Spleen (tissue), 11 donors: Measurements from ENCODE around the gene CDC25C. TPM values are rescaled to one million over a fixed set of nuclear protein-coding genes. Genes with fewer than 3 reads are reported as not detected.

ENCODE experiments used
- DNase-seq: peaks from one replicate; pipeline ENCODE4 v3.0.0-alpha.2; 2020
- H3K27ac ChIP-seq, 8 donors: fragments of 200-600 bp; sonication (generic) in 7 of 8; 1 replicate in 4 of 8; 2 replicates in 4 of 8; pipeline versions ENCODE4 v1.5.0 to v1.8.0; 2016 to 2021; ENCODE audit warnings: inconsistent platforms in 4 of 8, mild to moderate bottlenecking in 4 of 8, moderate library complexity in 1 of 8
- H3K27me3 ChIP-seq, 7 donors: fragments of 200-600 bp; sonication (generic) in 6 of 7; replicated peaks in 1 of 7; 1 replicate in 4 of 7; 2 replicates in 3 of 7; pipeline versions ENCODE4 v1.5.0 to v1.8.0; 2016 to 2021; ENCODE audit warnings: inconsistent platforms in 3 of 7, mild to moderate bottlenecking in 1 of 7
- H3K36me3 ChIP-seq, 6 donors: fragments of 200-600 bp; sonication (generic) in 5 of 6; 1 replicate in 4 of 6; 2 replicates in 2 of 6; pipeline versions ENCODE4 v1.5.0 to v1.8.0; 2016 to 2021; ENCODE audit warnings: inconsistent platforms in 2 of 6
- H3K4me1 ChIP-seq, 6 donors: fragments of 200-600 bp; sonication (generic) in 5 of 6; 1 replicate in 3 of 6; 2 replicates in 3 of 6; pipeline versions ENCODE4 v1.5.0 to v1.8.0; 2016 to 2021; ENCODE audit warnings: inconsistent platforms in 3 of 6
- H3K4me3 ChIP-seq, 8 donors: fragments of 200-600 bp; sonication (generic) in 7 of 8; 1 replicate in 4 of 8; 2 replicates in 4 of 8; pipeline versions ENCODE4 v1.5.0 to v1.8.0; 2016 to 2021; ENCODE audit warnings: inconsistent platforms in 4 of 8, mild to moderate bottlenecking in 4 of 8, moderate library complexity in 2 of 8
- H3K9me3 ChIP-seq, 8 donors: fragments of 200-600 bp; sonication (generic) in 7 of 8; 1 replicate in 4 of 8; 2 replicates in 4 of 8; pipeline versions ENCODE4 v1.5.0 to v1.8.0; 2016 to 2021; ENCODE audit warnings: inconsistent platforms in 4 of 8
- CTCF ChIP-seq, 11 experiments: fragments of 200-600 bp in 7 of 11; fragments of 450-650 bp in 4 of 11; sonication (generic) in 4 of 11; IDR thresholded peaks in 8 of 11; conservative IDR thresholded peaks in 3 of 11; 1 replicate in 7 of 11; 2 replicates in 4 of 11; pipeline versions ENCODE4 v1.4.0 to v1.8.0; 2016 to 2021; ENCODE audit warnings: antibody characterized with exemption in 11 of 11, inconsistent platforms in 4 of 11, mild to moderate bottlenecking in 1 of 11
- POLR2A ChIP-seq, 3 donors: fragments of 450-650 bp; IDR thresholded peaks; one replicate each; pipeline ENCODE4 v1.5.1; 2017; ENCODE audit warnings: antibody characterized with exemption in 3 of 3, mild to moderate bottlenecking in 1 of 3
- POLR2AphosphoS5 ChIP-seq, 3 donors: sonication (generic); formaldehyde crosslinking; IDR thresholded peaks; one replicate each; pipeline ENCODE4 v1.5.1; 2017; ENCODE audit warnings: antibody characterized with exemption in 3 of 3
- WGBS, 5 donors: extraction: QIAGEN DNeasy Blood & Tissue Kit in 3 of 5; methylation state at CpG; one replicate each; pipeline versions ENCODE4 v1.1.5 to v1.1.7; 2013 to 2018; 5-methylcytosine and 5-hydroxymethylcytosine counted together
- intact Hi-C: fragments of 100-400 bp; cut with DNase I; formaldehyde crosslinking; loops from one replicate; pipeline ENCODE4 v1.15.0; 2023; ENCODE audit warnings: low total_unique reads
- polyA plus RNA-seq, 3 donors: library from polyadenylated mRNA; stranded (reverse); fragments of 200-250 nt; gene quantifications; one replicate each; pipeline ENCODE4 v1.2.1, GENCODE V29; 2013
- total RNA-seq, 7 donors: library from RNA; depleted of rRNA in 3 of 7; stranded (reverse); fragments of >200 nt in 3 of 7; fragmentation: NEBNext Ultra II Directional in 4 of 7; extraction: Animal tissue kit (Norgen Biotek cat#: 25700) in 4 of 7; gene quantifications; one replicate each; pipeline versions ENCODE4 v1.1.0 to v1.2.1, GENCODE V29; 2016 to 2021
- donor health status: healthy with polysubstance abuse.
- donor health status: DM: no; HTN: no; CAD: no; lungs with moderate emphysema.
- donor health status: DM: no; HTN: no; CAD: no.
- donor health status: Bipolar disorder and iron deficiency.
- donor health status: healthy.
- donor health status: DM: no; HTN: no; CAD: no.
- donor health status: DM: yes; HTN: yes; CAD: no.

CDC25C gene
- total and polyA plus RNA-seq, 10 donors, result 0.25 to 6.0 (median 0.83) TPM

GRCh38 chr5:138273834-138274188, 57.8 kb downstream of the CDC25C start:
- peaks cover 0 to 14% (median 12%) of the 10 kb centered on the region in 6 donors for H3K4me1 ChIP-seq
- 65 to 76% (median 69%) methylated on average over 5 to 6 of the region's 6 CpGs for whole genome bisulfite sequencing, 5 donors
- TF ChIP-seq POLR2A (IDR thresholded peaks at IDR 0.05) (no peak), POLR2AphosphoS5 (IDR thresholded peaks at IDR 0.05) (no peak), CTCF (IDR thresholded peaks at IDR 0.05 in 8 of 11, conservative IDR thresholded peaks at IDR 0.05 in 3 of 11) (no peak)
- no peaks in the 10 kb centered on the region for H3K36me3 ChIP-seq
- H3K27me3 ChIP-seq, result peaks cover 0 to 39% (median 17%) of the 10 kb centered on the region in 7 donors
- no peaks in the 10 kb centered on the region for H3K9me3 ChIP-seq
- no peak for DNase-seq
- intact Hi-C loops, result no loop called here
- no peak overlapping the region for H3K27ac ChIP-seq
- peak overlapping the region in 6 of 8 donors; percentile 23 to 65 (median 28) for H3K4me3 ChIP-seq

- WGBS, 5 donors, result 89 to 96% (median 91%) methylated on average over 4 of the region's 4 CpGs
- no peak for DNase-seq
These were observed 58.9 kb downstream of the CDC25C start for GRCh38 chr5:138272681-138273080.

GRCh38 chr5:138271281-138271680, 60.3 kb downstream of the CDC25C start:
- intact Hi-C loops, result no loop called here
- WGBS, 5 donors, result 74 to 88% (median 78%) methylated on average over 5 of the region's 5 CpGs
- Histone ChIP-seq H3K9me3 (no peaks in the 10 kb centered on the region), H3K4me3 (no peak overlapping the region), H3K4me1 (peaks cover 0 to 14% (median 12%) of the 10 kb centered on the region in 6 donors), H3K27ac (no peak overlapping the region), H3K36me3 (no peaks in the 10 kb centered on the region), H3K27me3 (peaks cover 0 to 46% (median 17%) of the 10 kb centered on the region in 7 donors)
- DNase-seq, result no peak
- TF ChIP-seq POLR2A (IDR thresholded peaks at IDR 0.05) (no peak), CTCF (IDR thresholded peaks at IDR 0.05 in 8 of 11, conservative IDR thresholded peaks at IDR 0.05 in 3 of 11) (no peak), POLR2AphosphoS5 (IDR thresholded peaks at IDR 0.05) (no peak)

More at GRCh38 chr5:138272681-138273080, 58.9 kb downstream of the CDC25C start:
- H3K4me1 ChIP-seq, result peaks cover 0 to 14% (median 12%) of the 10 kb centered on the region in 6 donors
- H3K4me3 ChIP-seq, result no peak overlapping the region
- H3K9me3 ChIP-seq, result no peaks in the 10 kb centered on the region
- TF ChIP-seq POLR2AphosphoS5 (IDR thresholded peaks at IDR 0.05) (no peak), CTCF (IDR thresholded peaks at IDR 0.05 in 8 of 11, conservative IDR thresholded peaks at IDR 0.05 in 3 of 11) (no peak), POLR2A (IDR thresholded peaks at IDR 0.05) (no peak)
- peaks cover 0 to 39% (median 17%) of the 10 kb centered on the region in 7 donors for H3K27me3 ChIP-seq
- H3K36me3 ChIP-seq, result no peaks in the 10 kb centered on the region
- H3K27ac ChIP-seq, result no peak overlapping the region
- intact Hi-C loops, result no loop called here

GRCh38 chr5:138264183-138264582, 67.4 kb downstream of the CDC25C start:
- intact Hi-C loops, result no loop called here
- H3K27me3 ChIP-seq, result peaks cover 0 to 14% (median 0%) of the 10 kb centered on the region in 7 donors
- no peak overlapping the region for H3K4me3 ChIP-seq
- no peaks in the 10 kb centered on the region for H3K9me3 ChIP-seq
- TF ChIP-seq CTCF (IDR thresholded peaks at IDR 0.05 in 8 of 11, conservative IDR thresholded peaks at IDR 0.05 in 3 of 11), result no peak
- TF ChIP-seq POLR2A (IDR thresholded peaks at IDR 0.05), result no peak
- no peak for TF ChIP-seq POLR2AphosphoS5 (IDR thresholded peaks at IDR 0.05)
- WGBS, 5 donors, result 90 to 95% (median 91%) methylated on average over 8 of the region's 8 CpGs
- DNase-seq, result no peak
- no peak overlapping the region for H3K27ac ChIP-seq
- H3K4me1 ChIP-seq, result no peaks in the 10 kb centered on the region
- H3K36me3 ChIP-seq, result no peaks in the 10 kb centered on the region
